Fibroblast of gingiva (primary cell): Measurements from ENCODE around the gene YDJC.
A peak's percentile ranks its signal among the peaks of the same experiment; 100 is the strongest.
"Not testable (repeated sequence)": the region's sequence is repeated elsewhere in the genome, so short reads cannot be mapped to it uniquely, and the experiment has no call there.

Experiments
- DNase-seq: peaks from one replicate; pipeline ENCODE4 v3.0.0-alpha.2; 2011; ENCODE audit warnings: low read depth

Gene YDJC

GRCh38 chr22:21631025-21631424 lies 1.2 kb upstream of the YDJC start:
- no peak for DNase-seq

GRCh38 chr22:21628386-21629254 lies 1.2 kb downstream of the YDJC start:
- no peak for DNase-seq

- no peak for DNase-seq
These were observed 2.9 kb downstream of the YDJC start for GRCh38 chr22:21626735-21627469.

GRCh38 chr22:21626073-21626734 lies 3.6 kb downstream of the YDJC start:
- no peak for DNase-seq

- no peak for DNase-seq
These were observed 4.7 kb downstream of the YDJC start for GRCh38 chr22:21624880-21625791.

GRCh38 chr22:21624120-21624879 lies 5.5 kb downstream of the YDJC start:
- peak; percentile 49 for DNase-seq

GRCh38 chr22:21623648-21623970 lies 6.2 kb downstream of the YDJC start:
- DNase-seq = no peak

- DNase-seq = peak; percentile 31
These were observed 6.7 kb downstream of the YDJC start for GRCh38 chr22:21622919-21623647.

- peak; percentile 50 for DNase-seq
These were observed 7.6 kb downstream of the YDJC start for GRCh38 chr22:21622011-21622918.

GRCh38 chr22:21621025-21621424 lies 8.8 kb downstream of the YDJC start:
- DNase-seq = no peak

- DNase-seq = not testable (repeated sequence)
These were observed 12.5 kb downstream of the YDJC start for GRCh38 chr22:21617337-21617736.

- no peak for DNase-seq
These were observed 14.1 kb downstream of the YDJC start for GRCh38 chr22:21615731-21616130.

GRCh38 chr22:21613553-21614233 lies 16.1 kb downstream of the YDJC start:
- no peak for DNase-seq

GRCh38 chr22:21612858-21613257 lies 17.0 kb downstream of the YDJC start:
- no peak for DNase-seq

- no peak for DNase-seq
These were observed 18.4 kb downstream of the YDJC start for GRCh38 chr22:21611210-21611977.

GRCh38 chr22:21609556-21610157 lies 20.2 kb downstream of the YDJC start:
- DNase-seq = not testable (repeated sequence)

- no peak for DNase-seq
These were observed 23.0 kb downstream of the YDJC start for GRCh38 chr22:21606775-21607174.
